ENCODE data around the gene ICAM5.

DNA sequence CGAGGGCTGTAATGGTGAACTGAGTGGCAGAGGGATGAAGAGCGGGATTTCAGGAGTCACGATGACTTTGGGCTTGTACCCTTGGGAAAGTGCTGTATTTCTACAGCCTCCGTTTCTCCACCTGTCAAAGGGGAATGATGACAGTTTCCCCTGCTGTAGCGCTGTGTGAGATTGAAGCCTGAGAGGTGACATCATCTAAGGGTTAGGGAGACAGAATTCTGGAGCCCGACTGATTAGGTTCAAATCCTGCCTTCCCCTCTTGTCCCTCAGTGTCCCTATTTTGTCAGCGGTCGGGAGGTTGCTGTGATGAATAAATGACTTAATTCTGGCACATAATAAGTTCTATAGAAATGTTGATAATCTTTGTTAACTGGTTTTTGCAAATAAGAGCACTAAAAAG lies 37.0 kb upstream of the ICAM5 start:
- TF ChIP-seq POLR2AphosphoS5 (IDR thresholded peaks at IDR 0.05; ENCODE audit: borderline replicate concordance, low read depth, low read length) (no peak), EZH2 (IDR thresholded peaks at IDR 0.05) (no peak), FOXP2 (optimal IDR thresholded peaks at IDR 0.05; ENCODE audit: control extremely low read depth, extremely low read length, insufficient read depth) (no peak)

All from SK-N-MC (cell line).